ENCODE measurements around the gene SKOR1. TPM values are rescaled to one million over a fixed set of nuclear protein-coding genes. Genes with fewer than 3 reads are reported as not detected.

Gene SKOR1
- total and polyA plus RNA-seq, 9 donors: 0.05 to 1.2 (median 0.88) TPM

DNA sequence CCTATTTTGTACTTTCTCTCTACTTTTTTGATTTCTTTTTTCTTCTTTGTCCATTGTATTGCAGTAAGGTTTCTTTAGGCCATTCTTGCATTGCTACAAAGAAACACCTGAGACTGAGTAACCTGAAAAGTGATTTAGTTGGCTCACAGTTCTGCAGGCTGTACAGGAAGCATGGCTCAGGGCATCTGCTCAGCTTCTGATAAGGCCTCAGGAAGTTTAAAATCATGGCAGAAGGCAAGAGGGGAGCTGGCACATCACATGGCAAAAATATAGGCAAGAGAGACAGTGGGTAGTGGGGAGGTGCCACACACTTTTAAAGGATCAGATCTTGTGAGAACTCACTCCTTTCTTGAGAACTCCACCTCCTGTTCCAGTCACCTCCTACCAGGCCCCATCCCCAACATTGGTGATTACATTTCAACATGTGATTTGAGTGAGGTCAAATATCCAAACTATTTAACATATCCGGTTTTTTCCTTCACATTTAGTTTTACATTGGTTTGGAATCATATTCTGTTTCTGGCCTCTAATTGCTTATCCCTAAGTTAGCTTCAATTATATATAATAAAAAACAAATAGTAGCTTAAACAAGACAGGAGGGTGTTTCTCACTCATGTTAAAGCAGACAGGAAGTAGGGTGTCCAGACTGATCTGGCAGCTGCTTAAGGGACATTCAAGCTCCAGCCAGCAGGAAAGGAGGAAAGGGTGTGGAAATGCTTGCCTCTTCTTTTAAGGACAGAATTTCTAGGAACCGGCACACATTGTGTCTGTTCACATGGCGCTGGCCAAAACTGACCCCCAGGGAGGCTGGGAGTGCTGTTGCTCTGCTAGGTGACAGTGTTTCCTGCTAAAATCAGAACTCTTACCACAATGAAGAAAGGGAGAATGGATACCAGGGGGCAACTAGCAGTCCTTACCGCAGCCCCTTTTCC, 28.8 kb upstream of the SKOR1 start:
- TF ChIP-seq POLR2A (IDR thresholded peaks at IDR 0.05): no peak
- TF ChIP-seq EP300 (IDR thresholded peaks at IDR 0.05): no peak
- TF ChIP-seq, protein P1, sequence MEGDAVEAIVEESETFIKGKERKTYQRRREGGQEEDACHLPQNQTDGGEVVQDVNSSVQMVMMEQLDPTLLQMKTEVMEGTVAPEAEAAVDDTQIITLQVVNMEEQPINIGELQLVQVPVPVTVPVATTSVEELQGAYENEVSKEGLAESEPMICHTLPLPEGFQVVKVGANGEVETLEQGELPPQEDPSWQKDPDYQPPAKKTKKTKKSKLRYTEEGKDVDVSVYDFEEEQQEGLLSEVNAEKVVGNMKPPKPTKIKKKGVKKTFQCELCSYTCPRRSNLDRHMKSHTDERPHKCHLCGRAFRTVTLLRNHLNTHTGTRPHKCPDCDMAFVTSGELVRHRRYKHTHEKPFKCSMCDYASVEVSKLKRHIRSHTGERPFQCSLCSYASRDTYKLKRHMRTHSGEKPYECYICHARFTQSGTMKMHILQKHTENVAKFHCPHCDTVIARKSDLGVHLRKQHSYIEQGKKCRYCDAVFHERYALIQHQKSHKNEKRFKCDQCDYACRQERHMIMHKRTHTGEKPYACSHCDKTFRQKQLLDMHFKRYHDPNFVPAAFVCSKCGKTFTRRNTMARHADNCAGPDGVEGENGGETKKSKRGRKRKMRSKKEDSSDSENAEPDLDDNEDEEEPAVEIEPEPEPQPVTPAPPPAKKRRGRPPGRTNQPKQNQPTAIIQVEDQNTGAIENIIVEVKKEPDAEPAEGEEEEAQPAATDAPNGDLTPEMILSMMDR (IDR thresholded peaks at IDR 0.05): no peak
- WGBS, 3 donors: 80 to 85% (median 85%) methylated on average over 4 of the region's 4 CpGs
- no peaks in the 10 kb centered on the region for H3K4me1 ChIP-seq (ENCODE audit: insufficient read depth)

DNA sequence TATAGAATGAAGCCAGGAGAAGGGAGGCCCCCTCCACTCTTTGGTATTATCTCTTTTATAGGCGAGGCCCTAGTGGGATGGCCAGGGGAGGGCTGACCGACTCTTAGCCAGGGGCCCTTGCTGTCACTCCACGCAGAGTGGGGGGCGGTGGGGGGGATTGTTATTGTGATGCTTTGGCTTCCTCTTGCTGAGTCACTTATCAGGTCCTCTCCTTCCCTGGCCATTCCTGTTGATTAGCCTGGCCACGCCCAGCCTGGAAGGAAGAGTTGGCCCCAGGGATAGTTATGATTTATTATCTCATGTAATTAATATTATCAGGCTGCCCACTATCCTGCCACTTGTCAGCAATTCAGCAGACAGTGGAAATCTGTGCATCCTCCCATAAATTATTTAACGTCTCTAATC, 25.5 kb upstream of the SKOR1 start:
- WGBS, 3 donors: 57 to 67% (median 67%) methylated on average over 6 of the region's 6 CpGs
- DNase-seq: no peak
- TF ChIP-seq, protein P1 (IDR thresholded peaks at IDR 0.05): no peak
- no peak for TF ChIP-seq POLR2A (IDR thresholded peaks at IDR 0.05)
- no peak for TF ChIP-seq EP300 (IDR thresholded peaks at IDR 0.05)
- no peak overlapping the region for H3K27ac ChIP-seq
- H3K4me3 ChIP-seq: no peak overlapping the region
- H3K27me3 ChIP-seq: no peaks in the 10 kb centered on the region
- no peaks in the 10 kb centered on the region for H3K4me1 ChIP-seq (ENCODE audit: insufficient read depth)
- intact Hi-C loops (cut with DNase I): no loop called here
- no peaks in the 10 kb centered on the region for H3K36me3 ChIP-seq
- H3K9me3 ChIP-seq: no peaks in the 10 kb centered on the region

More for the DNA sequence above, 28.8 kb upstream of the SKOR1 start:
- no peak for DNase-seq
- Histone ChIP-seq H3K27me3 (no peaks in the 10 kb centered on the region), H3K4me3 (no peak overlapping the region), H3K36me3 (no peaks in the 10 kb centered on the region), H3K9me3 (no peaks in the 10 kb centered on the region), H3K27ac (no peak overlapping the region)
- intact Hi-C loops (cut with DNase I): no loop called here

DNA sequence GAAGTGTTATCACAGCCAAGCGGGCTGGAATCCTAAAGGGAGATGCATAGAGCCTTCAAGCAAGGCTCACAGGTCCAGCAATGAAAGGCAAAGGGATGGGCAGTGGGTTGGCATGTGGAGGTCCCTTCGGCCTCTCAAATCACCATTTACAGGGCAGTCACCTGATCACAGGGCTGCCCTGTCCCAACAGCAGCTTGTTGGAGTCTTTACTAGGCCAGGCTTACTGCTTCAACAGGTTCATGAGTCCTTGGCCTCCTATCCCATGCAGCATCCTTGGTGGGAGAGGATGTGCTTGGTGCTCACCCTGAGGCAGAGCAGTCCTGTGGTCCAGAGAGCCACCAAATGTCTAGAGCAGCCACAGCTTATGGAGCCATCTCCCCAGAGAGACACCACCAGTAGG, 24.2 kb upstream of the SKOR1 start:
- intact Hi-C loops (cut with DNase I): no loop called here
- TF ChIP-seq, protein P1 (IDR thresholded peaks at IDR 0.05): no peak
- TF ChIP-seq EP300 (IDR thresholded peaks at IDR 0.05) (no peak), POLR2A (IDR thresholded peaks at IDR 0.05) (no peak)
- no peaks in the 10 kb centered on the region for H3K36me3 ChIP-seq

DNA sequence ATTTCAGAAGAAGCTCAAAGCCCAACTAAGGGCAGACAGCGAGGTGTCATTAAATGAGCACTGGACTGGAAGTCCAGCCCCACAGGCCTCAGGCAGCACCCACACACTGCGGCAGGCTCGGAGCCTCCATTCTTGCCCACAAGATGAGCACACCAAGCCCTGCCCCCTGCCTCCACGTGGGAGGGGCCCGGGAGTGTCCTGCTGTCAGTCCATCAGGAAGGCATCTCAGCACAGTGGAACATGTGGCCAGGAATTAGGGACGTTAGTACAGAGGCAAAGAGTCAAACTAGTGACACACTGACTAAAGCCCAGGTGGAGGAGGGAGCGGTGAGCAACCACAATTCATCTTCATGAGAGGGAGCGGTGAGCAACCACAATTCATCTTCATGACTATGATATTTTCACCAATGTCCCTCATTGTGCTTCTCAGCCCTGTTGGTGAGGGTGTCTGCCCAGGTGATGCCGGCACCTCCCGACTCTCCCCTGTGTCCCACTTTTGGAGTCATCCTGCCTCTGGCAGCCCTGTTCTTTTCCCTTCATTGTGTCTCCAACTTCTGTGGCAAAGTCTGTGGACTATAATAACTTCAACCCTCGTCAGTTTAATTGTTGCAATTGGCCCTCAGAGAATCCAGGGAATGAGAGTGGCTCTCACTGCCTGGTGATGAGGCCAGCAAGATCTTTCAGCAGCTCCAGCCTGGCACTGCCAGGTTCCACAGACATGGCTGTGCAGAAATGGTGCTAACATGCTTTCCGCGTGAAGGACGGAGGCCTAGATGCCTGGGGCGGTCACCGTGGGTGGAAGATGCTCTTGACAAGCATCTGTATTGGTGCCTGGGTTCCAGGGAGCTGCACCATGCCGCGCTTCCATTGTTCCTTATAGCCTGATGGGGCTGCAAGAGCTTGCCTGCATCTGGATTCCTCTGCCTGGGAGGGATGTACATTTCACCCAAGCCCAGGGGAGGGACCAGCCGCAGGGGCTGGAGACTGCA, 23.1 kb upstream of the SKOR1 start:
- H3K9me3 ChIP-seq: no peaks in the 10 kb centered on the region
- no peaks in the 10 kb centered on the region for H3K4me1 ChIP-seq (ENCODE audit: insufficient read depth)
- no peak overlapping the region for H3K27ac ChIP-seq
- TF ChIP-seq, protein P1 (IDR thresholded peaks at IDR 0.05): no peak
- no peak for TF ChIP-seq POLR2A (IDR thresholded peaks at IDR 0.05)
- TF ChIP-seq EP300 (IDR thresholded peaks at IDR 0.05): no peak
- no peak overlapping the region for H3K4me3 ChIP-seq
- no peaks in the 10 kb centered on the region for H3K36me3 ChIP-seq
- intact Hi-C loops (cut with DNase I): no loop called here
- WGBS, 3 donors: 85 to 87% (median 87%) methylated on average over 19 of the region's 19 CpGs
- no peaks in the 10 kb centered on the region for H3K27me3 ChIP-seq
- no peak for DNase-seq

More for the DNA sequence above, 24.2 kb upstream of the SKOR1 start:
- 91 to 98% (median 92%) methylated on average over 2 of the region's 2 CpGs for WGBS, 3 donors
- Histone ChIP-seq H3K4me1 (ENCODE audit: insufficient read depth) (no peaks in the 10 kb centered on the region), H3K9me3 (no peaks in the 10 kb centered on the region), H3K27me3 (no peaks in the 10 kb centered on the region), H3K27ac (no peak overlapping the region), H3K4me3 (no peak overlapping the region)
- no peak for DNase-seq
